GM13977 (cell line): ENCODE results near the gene LYVE1.

Experiments
- DNase-seq: peaks from one replicate; pipeline ENCODE4 v3.0.0; 2012; ENCODE audit warnings: low spot score
- in situ Hi-C: fragments of 300-500 bp; cut with MboI; formaldehyde crosslinking; loops from one replicate; pipeline ENCODE4 v1.12.0; 2022; ENCODE audit warnings: low sequenced_read_pairs, low pct_unique_long_range_greater_than_20kb, mixed read lengths, inconsistent platforms; ENCODE audit not compliant: unreplicated experiment
- TF ChIP-seq, protein P1 (sequence below): IDR thresholded peaks from 2 replicates; pipeline ENCODE4 v1.5.1; 2012; ENCODE audit warnings: mild to moderate bottlenecking, control low read depth; ENCODE audit not compliant: insufficient read depth; ENCODE audit errors: extremely low read depth, missing control alignments

LYVE1 gene

GRCh38 chr11:10526974-10527918 lies 41.2 kb downstream of the LYVE1 start:
- TF ChIP-seq, protein P1, sequence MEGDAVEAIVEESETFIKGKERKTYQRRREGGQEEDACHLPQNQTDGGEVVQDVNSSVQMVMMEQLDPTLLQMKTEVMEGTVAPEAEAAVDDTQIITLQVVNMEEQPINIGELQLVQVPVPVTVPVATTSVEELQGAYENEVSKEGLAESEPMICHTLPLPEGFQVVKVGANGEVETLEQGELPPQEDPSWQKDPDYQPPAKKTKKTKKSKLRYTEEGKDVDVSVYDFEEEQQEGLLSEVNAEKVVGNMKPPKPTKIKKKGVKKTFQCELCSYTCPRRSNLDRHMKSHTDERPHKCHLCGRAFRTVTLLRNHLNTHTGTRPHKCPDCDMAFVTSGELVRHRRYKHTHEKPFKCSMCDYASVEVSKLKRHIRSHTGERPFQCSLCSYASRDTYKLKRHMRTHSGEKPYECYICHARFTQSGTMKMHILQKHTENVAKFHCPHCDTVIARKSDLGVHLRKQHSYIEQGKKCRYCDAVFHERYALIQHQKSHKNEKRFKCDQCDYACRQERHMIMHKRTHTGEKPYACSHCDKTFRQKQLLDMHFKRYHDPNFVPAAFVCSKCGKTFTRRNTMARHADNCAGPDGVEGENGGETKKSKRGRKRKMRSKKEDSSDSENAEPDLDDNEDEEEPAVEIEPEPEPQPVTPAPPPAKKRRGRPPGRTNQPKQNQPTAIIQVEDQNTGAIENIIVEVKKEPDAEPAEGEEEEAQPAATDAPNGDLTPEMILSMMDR: no peak
- DNase-seq: no peak
- in situ Hi-C loops: no loop called here

- in situ Hi-C loops: no loop called here
- TF ChIP-seq, protein P1: no peak
These were observed 44.0 kb downstream of the LYVE1 start for GRCh38 chr11:10524471-10524870.

GRCh38 chr11:10522921-10523320 lies 45.5 kb downstream of the LYVE1 start:
- DNase-seq: no peak
- TF ChIP-seq, protein P1: no peak
- in situ Hi-C loops: no loop called here

More at GRCh38 chr11:10524471-10524870, 44.0 kb downstream of the LYVE1 start:
- no peak for DNase-seq

DNA sequence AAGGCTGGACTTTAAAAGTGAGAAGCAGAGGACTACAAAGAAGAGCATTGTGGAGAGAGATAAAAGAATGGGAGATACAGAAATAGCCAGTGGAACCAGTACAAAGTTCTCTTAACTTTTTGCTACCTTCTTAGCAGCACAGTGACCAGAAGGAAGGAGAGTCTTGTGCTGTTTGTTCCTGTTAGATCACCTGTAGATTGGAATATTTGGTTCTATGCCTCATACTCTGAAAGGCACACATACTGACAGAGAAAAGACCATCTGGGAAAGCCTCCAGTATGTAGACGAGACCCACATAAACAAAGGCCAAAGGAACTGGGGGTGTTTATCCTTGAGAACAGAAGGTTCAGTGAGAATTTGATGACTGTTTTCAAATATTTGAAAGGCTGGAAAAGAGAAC lies 46.2 kb downstream of the LYVE1 start:
- in situ Hi-C loops: no loop called here
- DNase-seq: no peak
- TF ChIP-seq, protein P1: no peak

GRCh38 chr11:10520562-10520961 lies 47.9 kb downstream of the LYVE1 start:
- TF ChIP-seq, protein P1: no peak
- in situ Hi-C loops: no loop called here
- no peak for DNase-seq

DNA sequence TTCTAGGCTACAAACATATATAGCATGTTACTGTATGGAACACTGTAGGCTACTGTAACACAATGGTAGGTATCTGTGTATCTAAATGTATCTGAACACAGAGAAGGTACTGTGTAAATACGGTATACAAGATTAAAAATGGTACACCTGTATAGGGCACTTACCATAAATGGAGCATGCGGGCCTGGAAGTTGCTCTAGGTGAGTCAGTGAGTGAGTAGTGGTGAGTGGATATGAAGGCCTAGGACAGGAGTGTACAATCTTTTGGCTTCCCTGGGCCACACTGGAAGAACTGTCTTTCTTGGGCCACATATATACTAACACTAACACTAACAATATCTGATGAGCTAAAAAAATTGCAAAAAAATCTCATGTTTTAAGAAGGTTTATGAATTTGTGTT lies 48.8 kb downstream of the LYVE1 start:
- TF ChIP-seq, protein P1: no peak
- no peak for DNase-seq
- in situ Hi-C loops: no loop called here
